HG02870 (cell line): ENCODE measurements around the gene DNAJC11.
"Not testable (repeated sequence)": the region's sequence is repeated elsewhere in the genome, so short reads cannot be mapped to it uniquely, and the experiment has no call there.

ENCODE experiments used
- ATAC-seq: cut with Tn5 transposase; IDR thresholded peaks from one replicate; pipeline ENCODE4 v1.9.1; 2021; ENCODE audit warnings: mild to moderate bottlenecking, moderate library complexity; ENCODE audit not compliant: unreplicated experiment

The DNAJC11 gene

GRCh38 chr1:6653436-6654290 lies 48.0 kb downstream of the DNAJC11 start:
- no peak for ATAC-seq

DNA sequence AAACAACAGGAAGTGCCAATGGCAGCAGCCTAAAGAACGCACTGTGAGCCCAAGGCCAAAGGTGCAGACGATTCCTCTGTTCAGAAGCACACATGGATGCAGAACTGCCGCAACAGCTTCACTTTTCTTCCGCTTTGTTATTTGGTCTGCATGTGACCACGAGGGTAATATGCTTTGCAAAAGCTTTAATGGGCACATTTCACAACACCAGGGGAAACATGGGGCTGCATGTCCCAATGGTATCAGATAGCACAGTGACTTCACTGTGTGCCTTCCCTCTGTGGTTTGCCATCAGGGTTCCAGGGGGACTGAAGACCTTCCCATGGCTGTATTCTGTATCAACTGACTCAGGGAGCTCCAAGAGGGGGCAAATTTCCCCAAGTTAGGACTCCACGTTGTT lies 48.6 kb downstream of the DNAJC11 start:
- no peak for ATAC-seq

DNA sequence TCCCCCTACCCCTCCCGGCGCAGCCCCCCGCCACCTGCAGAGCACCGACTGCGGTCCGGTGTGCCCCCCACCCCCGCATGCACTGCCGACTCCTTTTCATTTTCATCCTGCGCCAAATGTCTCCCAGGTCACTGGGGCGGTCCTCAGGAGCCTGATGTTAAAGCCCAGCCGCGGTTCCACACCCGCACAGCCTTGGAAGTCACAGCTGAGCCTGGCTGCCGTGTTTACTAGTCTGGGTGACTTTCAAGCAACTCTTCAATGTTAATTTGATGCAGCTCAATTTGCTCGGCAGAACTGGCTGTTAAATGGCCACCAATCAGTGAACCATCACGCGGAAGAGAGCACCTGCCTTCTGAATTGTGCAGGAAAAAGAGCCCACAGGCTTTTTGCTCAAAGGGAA lies 49.7 kb downstream of the DNAJC11 start:
- no peak for ATAC-seq

- no peak for ATAC-seq
These were observed 53.1 kb downstream of the DNAJC11 start for GRCh38 chr1:6648556-6648955.

DNA sequence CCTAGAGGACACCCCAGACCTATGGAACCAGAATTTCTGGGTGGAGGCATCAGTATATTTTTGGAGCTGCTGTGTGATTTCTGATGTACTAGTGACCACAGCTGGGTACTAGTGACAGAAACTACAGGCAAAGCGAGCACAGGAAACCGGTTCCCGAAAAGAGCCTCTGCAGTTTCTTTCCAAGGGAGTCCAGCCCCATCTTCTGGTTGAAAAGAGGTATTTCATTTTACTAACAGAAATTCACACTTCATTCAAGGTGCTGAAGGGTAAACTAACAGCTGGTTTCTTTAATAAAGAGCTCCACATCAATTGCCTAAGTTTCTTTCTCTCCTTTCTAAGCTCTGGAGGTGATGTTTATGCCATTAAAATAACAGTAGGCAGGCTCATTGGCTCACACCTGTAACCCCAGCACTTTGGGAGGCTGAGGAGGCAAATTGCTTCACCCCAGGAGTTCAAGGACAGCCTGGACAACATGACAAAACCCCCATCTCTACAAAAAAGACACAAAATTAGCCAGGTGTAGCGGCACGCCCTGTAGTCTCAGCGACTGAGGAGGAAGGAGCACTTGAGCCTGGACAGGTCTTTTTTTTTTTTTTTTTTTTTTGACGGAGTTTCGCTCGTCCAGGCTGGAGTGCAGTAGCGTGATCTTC lies 55.0 kb downstream of the DNAJC11 start:
- ATAC-seq = no peak

GRCh38 chr1:6645018-6645417 lies 56.6 kb downstream of the DNAJC11 start:
- no peak for ATAC-seq

DNA sequence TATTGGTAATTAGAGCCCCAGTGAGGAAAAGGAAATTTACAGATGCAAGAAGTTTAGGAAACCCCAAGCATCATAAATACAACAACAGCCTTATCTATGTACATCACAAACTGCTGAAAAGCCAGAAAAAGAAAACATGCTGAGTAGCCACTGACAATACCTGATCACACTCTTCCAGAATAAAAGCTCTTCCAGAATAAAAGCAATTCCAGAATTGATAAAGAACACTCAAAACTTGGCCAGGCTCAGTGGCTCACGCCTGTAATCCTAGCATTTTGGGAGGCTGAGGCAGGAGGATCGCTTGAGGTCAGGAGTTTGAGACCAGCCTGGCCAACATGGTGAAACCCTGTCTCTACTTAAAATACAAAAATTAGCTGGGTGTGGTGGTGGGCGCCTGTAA lies 60.7 kb downstream of the DNAJC11 start:
- not testable (repeated sequence) for ATAC-seq

DNA sequence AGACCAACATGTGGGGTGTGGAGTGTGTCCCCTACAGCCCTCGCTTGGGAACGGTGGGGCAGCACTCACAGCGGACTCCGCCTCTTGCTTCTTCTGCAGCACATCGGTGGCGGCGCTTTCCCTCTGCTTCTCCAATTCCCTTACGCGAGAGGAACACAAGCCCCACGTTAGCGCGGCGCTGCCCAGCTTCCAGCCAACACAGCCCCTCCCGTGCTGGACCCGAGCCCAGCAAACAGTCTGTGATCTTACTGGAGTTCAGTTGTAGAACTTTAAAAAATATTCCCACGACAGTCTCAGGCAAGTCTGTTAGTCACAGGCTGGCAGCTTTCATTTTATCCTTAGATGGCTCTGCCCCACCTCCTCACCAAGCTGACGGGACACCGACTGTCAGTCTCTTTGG lies 63.4 kb downstream of the DNAJC11 start:
- ATAC-seq = no peak

DNA sequence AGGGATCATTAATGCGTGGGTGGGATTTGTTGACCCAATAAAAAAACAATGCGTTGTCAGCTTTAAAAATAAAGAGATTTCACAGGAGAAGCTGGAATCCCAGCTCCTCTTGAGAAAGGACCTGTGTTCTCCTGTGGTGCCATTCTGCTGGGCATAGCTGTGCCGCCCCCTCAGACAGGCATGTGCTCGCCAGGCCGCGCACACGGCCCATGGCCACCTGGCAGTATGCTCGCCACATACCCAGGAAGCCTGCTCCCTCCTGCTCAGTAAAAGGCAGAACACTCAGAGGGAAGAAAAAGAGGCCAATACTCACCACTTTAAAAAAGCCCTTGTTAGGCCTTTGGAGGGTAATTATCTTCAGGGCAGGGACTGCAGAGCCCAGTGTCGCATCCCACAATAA lies 63.8 kb downstream of the DNAJC11 start:
- ATAC-seq = no peak

GRCh38 chr1:6636778-6637177 lies 64.8 kb downstream of the DNAJC11 start:
- ATAC-seq = not testable (repeated sequence)

DNA sequence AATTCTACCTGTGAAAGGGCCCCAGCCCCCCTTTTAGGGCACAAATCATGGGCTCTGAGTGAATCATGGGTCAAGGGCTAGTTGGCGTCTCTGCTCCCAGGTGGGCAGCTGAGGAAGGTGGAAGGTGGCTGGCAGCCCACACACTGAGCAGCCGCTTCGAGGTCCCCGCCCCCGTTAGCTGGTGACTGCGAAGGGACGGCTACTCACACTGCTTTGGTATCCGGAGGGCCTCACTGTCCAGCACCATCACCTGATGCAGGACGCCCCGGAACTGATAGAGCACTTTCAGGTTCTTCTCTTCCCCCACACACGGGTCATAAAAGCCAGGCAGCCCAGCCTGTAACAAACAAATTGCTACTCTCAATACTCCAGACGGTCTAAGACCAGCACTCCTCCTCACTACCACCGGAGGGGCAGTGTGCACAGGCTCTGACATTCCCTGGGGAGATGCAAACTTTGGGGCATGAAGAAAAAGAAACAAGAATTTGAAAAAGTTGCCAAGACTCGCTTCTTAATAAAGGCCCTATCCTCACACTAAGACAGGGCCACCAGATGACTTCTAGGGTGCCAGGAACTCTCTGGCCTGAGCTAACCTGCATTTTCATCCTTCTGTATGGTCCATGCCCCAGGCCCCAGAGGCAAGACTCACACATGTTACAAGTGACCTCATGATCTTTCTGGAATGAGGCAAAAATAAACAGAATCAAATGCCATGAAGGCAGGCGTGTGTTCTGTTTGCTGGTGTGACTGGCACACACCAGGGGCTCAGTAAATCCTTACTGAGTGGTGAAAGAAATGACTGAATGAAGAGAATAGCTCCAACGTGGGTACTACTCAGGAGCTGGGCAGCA lies 65.5 kb downstream of the DNAJC11 start:
- no peak for ATAC-seq

GRCh38 chr1:6635161-6635909 lies 66.3 kb downstream of the DNAJC11 start:
- no peak for ATAC-seq

DNA sequence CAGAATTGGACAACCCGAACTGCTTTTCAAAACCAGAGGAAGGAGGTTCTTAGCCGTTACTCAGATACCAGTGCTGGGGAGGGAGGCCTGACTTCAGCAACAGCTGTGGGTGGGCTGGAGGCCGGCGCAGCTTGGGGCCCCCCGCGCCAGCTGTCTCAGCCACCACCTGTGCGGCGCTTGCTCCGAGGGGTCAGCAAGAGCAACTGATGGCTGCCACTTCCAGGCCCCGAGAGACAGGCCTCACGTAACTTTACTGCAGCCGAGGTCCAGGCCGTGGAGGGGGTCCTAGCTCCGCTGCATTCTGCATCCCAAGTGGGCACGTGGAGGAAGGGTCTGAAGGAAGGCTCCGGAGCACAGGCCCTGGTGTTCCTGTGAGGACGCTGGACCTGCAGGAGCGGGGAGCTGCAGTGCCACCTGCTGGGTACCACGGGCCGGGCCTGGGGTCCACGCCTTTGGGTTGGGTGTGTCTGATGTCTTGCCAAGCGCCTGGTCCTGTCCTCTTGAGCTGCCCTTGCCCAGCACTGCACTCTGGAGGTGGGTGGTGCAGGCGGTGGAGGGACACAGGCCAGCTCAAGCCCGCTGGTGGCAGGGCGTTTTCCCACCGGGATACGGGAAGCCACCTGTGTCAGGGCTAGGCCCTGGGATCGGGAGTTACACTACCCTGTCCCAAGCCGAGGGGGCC lies 67.1 kb downstream of the DNAJC11 start:
- no peak for ATAC-seq

DNA sequence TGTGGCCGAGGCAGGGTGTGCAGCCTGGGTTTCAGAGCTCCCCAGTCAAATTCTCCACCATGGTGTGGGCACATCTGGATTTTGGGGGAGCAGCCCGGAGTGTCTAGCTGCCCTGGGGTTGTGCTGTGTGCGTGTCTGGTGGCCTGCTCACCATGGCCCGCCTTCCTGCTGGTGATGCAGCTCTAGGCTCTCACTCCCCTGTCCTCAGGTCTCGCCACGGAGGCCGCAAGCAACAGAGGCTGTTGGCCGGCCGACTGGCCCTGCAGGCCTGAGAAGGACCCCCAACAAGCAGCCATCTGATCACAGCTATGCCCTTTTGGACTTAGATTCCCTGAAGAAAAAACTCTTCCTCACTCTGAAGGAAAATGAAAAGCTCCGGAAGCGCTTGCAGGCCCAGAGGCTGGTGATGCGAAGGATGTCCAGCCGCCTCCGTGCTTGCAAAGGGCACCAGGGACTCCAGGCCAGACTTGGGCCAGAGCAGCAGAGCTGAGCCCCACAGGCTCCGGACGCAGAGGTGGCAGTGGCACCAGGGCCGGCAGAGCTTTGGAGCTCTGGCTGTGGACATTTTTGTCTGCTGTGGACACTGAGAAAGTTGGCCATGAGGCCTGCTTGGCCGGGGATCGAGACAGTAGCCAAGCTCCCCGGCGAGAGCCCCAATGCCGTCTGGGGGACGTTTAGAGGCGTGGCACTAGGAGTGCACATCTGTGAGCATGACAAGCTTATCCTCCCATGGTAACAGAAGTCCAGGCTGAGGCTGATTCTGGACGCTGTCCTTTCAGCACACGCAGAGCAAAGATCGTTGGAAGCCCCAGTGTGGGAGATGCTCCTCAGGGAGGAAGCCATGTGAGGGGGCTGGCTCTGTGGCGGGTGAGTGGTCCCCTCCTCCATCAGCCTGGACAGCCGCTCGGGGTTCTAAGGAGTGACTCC lies 68.8 kb downstream of the DNAJC11 start:
- no peak for ATAC-seq

DNA sequence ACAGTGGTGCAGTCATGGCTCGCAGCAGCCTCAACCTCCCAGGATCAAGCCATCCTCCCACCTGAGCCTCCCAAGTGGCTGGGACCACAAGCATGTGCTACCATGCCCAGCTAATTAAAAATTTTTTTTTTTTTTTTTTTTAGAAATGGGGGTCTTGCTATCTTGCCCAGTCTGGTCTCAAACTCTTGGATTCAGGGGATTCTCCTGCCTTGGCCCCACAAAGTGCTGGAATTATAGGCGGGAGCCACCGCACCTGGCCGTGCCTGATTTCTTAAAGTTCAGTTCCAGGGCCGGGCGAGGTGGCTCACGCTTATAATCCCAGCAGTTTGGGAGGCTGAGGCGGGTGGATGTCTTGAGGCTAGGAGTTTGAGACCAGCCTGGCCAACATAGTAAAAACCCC lies 70.6 kb downstream of the DNAJC11 start:
- ATAC-seq = no peak

DNA sequence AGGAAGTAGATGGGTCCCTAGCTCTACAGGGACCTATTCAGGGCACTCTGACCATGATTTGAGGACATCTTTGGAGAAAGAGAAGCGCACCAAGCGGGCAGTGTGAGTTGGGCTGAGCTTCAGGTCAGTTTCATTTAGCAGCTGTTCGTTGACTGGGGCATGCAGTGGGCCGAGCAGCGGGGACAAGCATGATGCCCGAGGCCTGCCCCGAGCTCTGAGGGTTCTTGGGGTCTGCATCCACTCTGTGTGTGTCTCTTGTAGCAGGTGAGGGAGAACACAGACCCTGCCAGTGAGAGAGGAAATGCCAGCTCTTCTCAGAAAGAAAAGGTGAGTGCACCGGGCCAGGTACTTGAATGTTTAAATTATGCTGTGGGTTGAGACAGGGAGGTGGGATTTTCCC lies 71.6 kb downstream of the DNAJC11 start:
- no peak for ATAC-seq

DNA sequence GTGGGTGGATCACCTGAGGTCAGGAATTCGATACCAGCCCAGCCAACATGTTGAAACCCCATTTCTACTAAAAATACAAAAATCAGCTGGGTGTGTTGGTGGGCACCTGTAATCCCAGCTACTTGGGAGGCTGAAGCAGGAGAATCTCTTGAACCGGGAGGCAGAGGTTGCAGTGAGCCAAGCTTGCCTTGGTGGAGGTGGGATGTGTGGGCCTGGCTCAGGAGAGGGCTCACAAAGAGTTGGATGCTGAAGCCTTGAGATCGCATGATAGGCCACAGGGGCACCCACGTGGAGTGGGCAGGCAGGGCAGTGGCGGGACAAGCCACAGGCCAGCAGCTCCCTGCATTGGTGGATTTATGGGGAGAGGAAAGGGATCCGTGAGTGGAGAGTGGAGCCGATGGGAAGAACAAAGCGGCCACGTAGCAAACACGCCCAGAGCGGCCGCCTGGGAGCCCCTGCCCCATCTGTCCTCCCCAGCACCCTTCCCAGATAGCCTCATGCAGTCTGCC lies 72.6 kb downstream of the DNAJC11 start:
- ATAC-seq = no peak

- no peak for ATAC-seq
These were observed 73.6 kb downstream of the DNAJC11 start for GRCh38 chr1:6627841-6628545.
